HL-60/S4 treated with phorbol 12-myristate 13-acetate at 8.2 ng/mL for 4 days and 3 days (cell line): ENCODE data around the gene SEMA4C.

Experiments
- in situ Hi-C: fragments of 300-500 bp; cut with MboI; formaldehyde crosslinking; loops from 2 replicates; pipeline ENCODE4 v1.15.0; 2022; ENCODE audit warnings: low sequenced_read_pairs

The SEMA4C gene

DNA sequence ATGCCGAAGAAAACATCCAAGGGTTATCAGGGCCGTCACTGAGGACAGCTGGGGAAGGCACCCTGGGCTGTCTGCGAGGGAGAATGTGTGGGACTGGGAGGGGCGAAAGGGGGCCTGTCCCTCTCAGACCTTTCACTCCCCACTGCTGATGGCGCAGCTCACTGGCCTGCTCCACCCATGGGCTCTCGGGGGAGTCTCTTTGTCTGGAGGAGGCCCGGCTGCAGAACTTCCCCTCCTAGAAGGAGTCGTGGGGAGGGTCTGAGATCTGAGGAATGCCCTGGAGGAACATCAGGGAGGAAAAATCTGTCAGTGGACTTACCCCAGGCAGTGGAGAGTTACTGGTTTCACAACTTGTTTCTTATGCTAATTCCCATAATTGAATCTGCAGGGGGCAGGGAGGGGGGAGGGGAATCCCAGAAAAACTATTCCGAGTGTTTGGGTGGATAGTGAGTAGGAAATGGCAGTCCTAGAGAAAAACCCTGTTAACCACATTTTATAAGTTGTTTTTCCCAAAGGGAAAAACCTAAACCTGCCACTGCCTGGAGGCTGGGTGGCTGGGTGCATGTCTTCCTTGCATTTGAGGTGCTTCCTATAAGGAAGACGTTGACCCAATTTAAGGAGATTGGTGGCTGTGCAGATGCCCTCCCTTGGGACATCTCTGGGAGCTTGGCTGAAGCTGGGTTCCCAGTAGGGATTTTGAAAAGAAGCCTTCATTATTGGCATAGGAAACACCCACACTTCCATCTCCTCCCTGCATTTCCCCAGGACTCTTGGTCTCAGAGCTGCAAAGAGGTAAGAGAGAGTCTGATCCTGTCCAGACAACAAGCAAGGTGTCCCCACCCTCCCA lies 11.7 kb upstream of the SEMA4C start:
- in situ Hi-C loops, result no loop called here

DNA sequence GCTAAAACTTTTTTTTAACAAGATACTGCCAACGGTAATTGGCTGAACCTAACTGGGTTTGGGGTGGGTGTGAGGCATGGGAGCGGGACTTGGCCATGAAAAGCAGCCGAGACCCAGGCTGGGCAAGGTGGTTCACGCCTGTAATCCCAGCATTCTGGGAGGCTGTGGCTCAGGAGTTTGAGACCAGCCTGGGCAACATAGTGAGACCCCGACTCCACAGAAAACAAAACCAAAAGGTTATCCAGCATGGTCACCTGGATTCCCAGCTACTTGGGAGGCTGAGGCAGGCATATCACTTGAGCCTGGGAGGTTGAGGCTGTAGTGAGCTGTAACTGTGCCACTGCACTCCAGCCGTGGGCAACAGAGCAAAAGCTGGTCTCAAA lies 11.0 kb upstream of the SEMA4C start:
- in situ Hi-C loops, result no loop called here

DNA sequence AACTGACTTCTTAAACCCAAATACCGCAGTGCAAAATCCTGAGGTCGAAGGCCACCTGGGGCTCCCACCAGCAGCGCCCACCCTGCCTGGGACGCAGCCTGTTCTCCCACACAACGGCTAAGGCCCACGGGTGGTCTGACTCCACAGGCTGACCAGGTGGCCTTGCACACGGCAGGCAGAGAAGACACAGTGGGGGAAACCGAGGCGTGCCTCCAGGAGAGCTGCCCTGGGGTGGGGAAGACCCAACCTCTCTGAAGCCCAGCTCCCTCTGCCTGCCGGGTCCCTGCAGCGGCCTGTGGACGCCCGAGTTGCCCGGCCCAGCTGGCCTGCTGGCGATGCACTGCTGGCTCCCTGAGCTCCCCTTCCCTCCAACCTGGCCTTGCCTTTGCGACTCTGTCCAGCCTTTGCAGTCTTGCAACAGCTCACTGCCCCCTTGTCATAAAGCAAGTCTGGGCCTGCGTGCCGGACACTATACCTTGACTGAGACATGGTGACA lies 9.7 kb upstream of the SEMA4C start:
- in situ Hi-C loops, result no loop called here

DNA sequence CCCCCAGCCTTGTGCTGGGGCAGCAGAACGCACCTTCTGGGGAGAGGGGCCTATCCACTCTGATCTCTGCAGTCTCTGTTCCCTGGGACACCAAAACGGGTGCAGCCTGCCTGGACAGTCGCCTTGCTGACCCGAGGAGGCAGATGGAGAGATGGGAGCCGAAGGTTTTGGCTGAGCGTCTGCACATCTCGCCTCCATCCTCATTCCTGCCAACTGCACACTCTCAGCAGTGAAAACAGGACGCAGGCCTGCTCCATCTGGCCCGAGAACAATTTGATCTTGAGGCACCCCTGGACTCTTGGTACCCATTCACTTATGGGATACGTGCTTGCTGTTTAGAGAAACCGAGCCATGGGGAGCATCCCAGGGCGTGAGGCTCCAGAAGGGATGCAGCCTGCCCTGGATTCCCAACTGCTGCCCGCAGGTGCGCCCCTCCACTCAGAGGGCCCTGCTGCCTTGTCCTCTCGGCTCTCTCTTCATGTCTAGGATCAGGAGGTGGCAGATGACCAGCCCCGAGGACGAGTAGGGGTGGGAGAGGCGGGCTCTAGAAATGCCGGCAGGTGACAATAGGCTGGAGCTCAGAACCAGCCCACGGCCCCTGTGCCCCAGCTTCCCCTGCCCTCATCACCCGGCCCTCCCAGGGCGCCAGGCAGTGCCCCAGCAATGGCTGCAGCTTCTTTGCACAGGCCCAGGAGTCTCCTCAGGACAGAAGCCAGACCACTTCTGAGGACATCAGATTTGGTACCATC lies 9.1 kb upstream of the SEMA4C start:
- in situ Hi-C loops, result no loop called here

- in situ Hi-C loops, result no loop called here
Observed at GRCh38 chr2:96878171-96878570, 8.3 kb upstream of the SEMA4C start.

- in situ Hi-C loops, result no loop called here
Observed at GRCh38 chr2:96877631-96878092, 7.8 kb upstream of the SEMA4C start.

DNA sequence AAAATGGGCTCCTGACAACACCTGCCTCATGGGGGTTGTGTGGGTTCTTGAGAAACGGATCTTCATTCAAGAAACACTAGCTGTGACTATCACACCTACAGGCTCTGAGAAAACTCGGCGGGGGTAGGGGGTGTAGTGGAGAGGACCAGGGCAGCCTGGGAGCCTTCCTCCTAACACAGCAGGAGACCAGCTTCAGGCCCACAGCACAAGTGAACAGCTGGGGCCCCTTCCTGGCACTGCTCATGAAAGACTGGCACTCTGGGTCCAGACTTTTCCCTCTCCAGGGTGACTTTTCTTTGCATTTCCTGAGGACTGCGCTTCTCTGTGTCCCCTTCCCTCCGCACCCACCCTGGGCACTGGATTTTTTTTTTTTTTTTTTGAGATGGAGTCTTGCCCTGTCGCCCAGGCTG lies 7.2 kb upstream of the SEMA4C start:
- in situ Hi-C loops, result no loop called here

DNA sequence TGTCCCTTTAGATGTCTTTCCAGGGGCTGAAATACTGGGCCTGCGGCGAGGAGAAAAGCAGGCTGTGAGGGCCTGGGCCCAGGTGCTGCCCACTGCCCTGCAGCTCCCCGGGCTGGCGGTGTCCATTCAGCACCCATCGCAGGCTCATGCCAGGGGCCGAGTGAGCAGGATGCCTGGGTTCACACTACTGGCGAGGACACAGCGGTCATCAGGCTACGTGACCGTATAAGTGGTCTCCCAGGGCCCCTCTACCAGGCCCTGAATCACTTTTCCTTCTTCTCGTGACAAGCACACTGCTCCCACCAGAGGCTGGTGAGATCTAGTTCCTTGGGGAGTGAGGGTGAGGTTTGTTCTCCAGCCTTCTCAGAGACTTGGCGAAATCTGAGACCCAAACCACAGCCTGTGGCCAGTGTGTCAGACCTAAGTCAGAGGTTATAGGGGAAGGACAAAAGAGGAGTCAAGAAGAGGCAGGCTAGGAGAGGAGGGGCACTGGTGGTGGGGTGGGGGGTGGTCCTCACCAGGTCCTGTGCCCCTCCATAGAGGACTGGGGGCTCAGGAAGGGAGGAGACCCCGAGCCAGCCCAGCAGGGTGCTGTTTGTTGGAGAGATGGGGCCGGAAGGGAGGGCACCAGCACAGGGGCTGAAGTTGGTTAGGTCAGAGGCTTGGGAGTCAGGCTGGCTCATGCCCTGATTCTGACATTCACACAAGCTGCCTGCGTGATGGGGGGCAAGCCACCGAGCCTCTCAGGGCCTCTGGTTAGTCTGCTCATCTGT lies 6.6 kb upstream of the SEMA4C start:
- in situ Hi-C loops, result no loop called here

GRCh38 chr2:96875498-96876268 lies 5.8 kb upstream of the SEMA4C start:
- in situ Hi-C loops, result no loop called here

GRCh38 chr2:96874198-96874831 lies 4.4 kb upstream of the SEMA4C start:
- in situ Hi-C loops, result no loop called here

DNA sequence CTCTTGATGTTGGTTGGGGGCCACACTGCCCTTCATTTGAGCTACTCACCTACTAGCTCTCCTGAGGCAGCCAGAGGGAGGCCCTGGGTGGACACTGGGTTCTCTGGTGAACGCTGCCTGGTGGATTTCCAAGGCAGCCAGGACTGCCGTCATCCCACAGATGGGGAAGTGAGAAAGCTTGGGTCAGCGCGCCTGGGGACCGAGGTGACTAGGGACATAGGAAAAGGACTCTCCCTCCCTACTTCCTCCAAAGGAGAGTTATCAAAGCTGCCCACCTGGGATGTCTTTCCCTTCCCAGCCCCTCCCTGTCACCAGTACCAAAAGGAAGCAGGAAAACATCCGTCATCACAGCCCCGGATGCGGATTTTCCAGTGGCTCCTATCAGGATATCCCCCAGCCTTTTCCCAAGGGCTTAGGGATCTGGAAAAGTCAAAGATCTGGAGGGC lies 3.8 kb upstream of the SEMA4C start:
- in situ Hi-C loops, result no loop called here

- in situ Hi-C loops, result no loop called here
Observed at GRCh38 chr2:96872591-96873349, 2.9 kb upstream of the SEMA4C start.

GRCh38 chr2:96870626-96871255 lies 861 bp upstream of the SEMA4C start:
- in situ Hi-C loops, result no loop called here

GRCh38 chr2:96869281-96869821 lies 529 bp downstream of the SEMA4C start:
- in situ Hi-C loops, result no loop called here

- in situ Hi-C loops, result no loop called here
Observed at GRCh38 chr2:96868555-96869280, 1.2 kb downstream of the SEMA4C start.

DNA sequence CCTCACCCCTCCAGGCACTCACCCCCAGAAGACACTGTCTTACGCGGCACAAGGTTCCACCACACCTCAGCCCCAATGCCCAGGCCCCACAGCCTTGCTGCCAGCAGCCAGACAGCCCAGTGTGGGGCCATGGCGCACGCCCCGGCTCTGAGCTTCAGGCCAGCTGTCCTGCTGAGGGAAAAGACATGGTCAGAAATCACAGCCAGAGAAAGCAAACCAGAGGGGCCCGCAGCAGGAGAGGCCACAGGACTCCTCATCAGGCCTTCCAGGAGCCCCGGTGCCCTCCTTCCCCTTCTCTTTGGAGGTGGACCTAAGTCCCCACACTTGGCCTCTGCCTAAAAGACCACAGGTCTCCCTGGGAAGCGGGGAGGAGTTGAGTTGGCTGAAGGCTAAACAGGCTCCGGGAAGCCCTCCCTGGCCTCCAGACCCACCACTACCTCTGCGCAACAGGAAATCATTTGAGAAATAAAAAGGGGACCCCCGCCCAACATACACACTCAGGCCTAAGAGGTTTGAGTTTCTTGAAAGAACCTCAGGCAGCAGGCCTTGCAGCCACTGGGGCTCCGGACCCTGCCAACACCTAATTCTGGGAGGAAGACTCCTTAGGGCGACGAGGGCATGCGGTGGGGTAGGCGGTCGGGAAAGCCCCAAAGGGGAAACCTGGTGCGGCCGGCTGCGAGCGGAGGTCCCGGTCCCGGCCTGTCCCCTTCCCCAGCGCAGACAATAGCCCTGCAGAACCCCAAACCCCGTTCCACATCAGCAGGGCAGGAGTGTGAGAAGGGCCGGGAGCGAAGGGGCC lies 1.9 kb downstream of the SEMA4C start:
- in situ Hi-C loops, result no loop called here
